K562 (cell line): ENCODE measurements around the gene BMF. TPM values are rescaled to one million over a fixed set of nuclear protein-coding genes. Genes with fewer than 3 reads are reported as not detected.

Source experiments
- BACH1 ChIP-seq: fragments of 200-800 bp; sonication (Bioruptor generic); IDR thresholded peaks from 2 replicates; pipeline ENCODE4 v1.6.1; 2016; ENCODE audit warnings: missing genetic modification characterization, missing compliant biosample characterization
- CTBP1 ChIP-seq: fragments of 450-650 bp; IDR thresholded peaks from 2 replicates; pipeline ENCODE4 v1.6.1; 2016; ENCODE audit warnings: borderline replicate concordance
- E2F5 ChIP-seq: sonication (generic); formaldehyde crosslinking; IDR thresholded peaks from 2 replicates; pipeline ENCODE4 v1.8.0; 2022; ENCODE audit warnings: mild to moderate bottlenecking, missing genetic modification reagents
- ELK1 ChIP-seq: sonication (generic); formaldehyde crosslinking; IDR thresholded peaks from 2 replicates; pipeline ENCODE4 v1.8.1; 2022; ENCODE audit warnings: missing genetic modification reagents
- GABPB2 ChIP-seq: fragments of 250-450 bp; sonication (Bioruptor Pico); conservative IDR thresholded peaks from 2 replicates; pipeline ENCODE4 v1.5.1; 2021; ENCODE audit warnings: mild to moderate bottlenecking
- GTF2A2 ChIP-seq: IDR thresholded peaks from 2 replicates; pipeline ENCODE4 v1.6.1; 2016; ENCODE audit warnings: mild to moderate bottlenecking, missing genetic modification characterization, missing compliant biosample characterization
- GTF2B ChIP-seq: IDR thresholded peaks from 2 replicates; pipeline ENCODE4 v1.6.1; 2011; ENCODE audit not compliant: insufficient read length; ENCODE audit errors: extremely low read depth
- HDAC2 ChIP-seq: fragments of 450-650 bp; IDR thresholded peaks from 2 replicates; pipeline ENCODE4 v1.6.1; 2016; ENCODE audit warnings: mild to moderate bottlenecking
- IRF2 ChIP-seq: sonication (generic); formaldehyde crosslinking; IDR thresholded peaks from 2 replicates; pipeline ENCODE4 v1.8.1; 2022; ENCODE audit warnings: mild to moderate bottlenecking, missing genetic modification reagents
- MAFF ChIP-seq: IDR thresholded peaks from 2 replicates; pipeline ENCODE4 v1.6.1; 2012; ENCODE audit warnings: low read length, improper control_type of control experiment
- NFIX ChIP-seq: fragments of 250-450 bp; sonication (Bioruptor Pico); IDR thresholded peaks from 2 replicates; pipeline ENCODE4 v1.4.0; 2020; ENCODE audit warnings: low read depth, mild to moderate bottlenecking, moderate library complexity
- NUFIP1 ChIP-seq: fragments of 450-650 bp; IDR thresholded peaks from 2 replicates; pipeline ENCODE4 v1.6.1; 2018; ENCODE audit not compliant: partially characterized antibody
- RBM39 ChIP-seq: fragments of 200-400 bp; formaldehyde crosslinking; optimal IDR thresholded peaks from 2 replicates; pipeline ENCODE3; 2018; ENCODE audit warnings: low read depth, low read length
- SAFB ChIP-seq: fragments of 200-400 bp; formaldehyde crosslinking; IDR thresholded peaks from 2 replicates; pipeline ENCODE4 v1.6.1; 2017; ENCODE audit warnings: low read depth, low read length, borderline replicate concordance
- SUPT5H ChIP-seq: fragments of 450-650 bp; IDR thresholded peaks from 2 replicates; pipeline ENCODE4 v1.6.1; 2016
- TOE1 ChIP-seq, 2 experiments: fragments of 450-650 bp in 1 of 2; sonication (generic) in 1 of 2; formaldehyde crosslinking in 1 of 2; IDR thresholded peaks; 2 replicates each; pipeline versions ENCODE4 v1.7.1 to v1.8.0; 2016 to 2022; ENCODE audit warnings: borderline replicate concordance in 2 of 2, mild to moderate bottlenecking in 2 of 2, antibody characterized with exemption in 1 of 2, inconsistent platforms in 1 of 2, low read depth in 1 of 2, missing genetic modification reagents in 1 of 2, moderate library complexity in 1 of 2
- ZBTB33 ChIP-seq: sonication (generic); formaldehyde crosslinking; IDR thresholded peaks from 2 replicates; pipeline ENCODE4 v1.8.1; 2023; ENCODE audit warnings: mild to moderate bottlenecking, missing genetic modification reagents
- ZFP91 ChIP-seq: sonication (generic); formaldehyde crosslinking; IDR thresholded peaks from 2 replicates; pipeline ENCODE4 v1.8.0; 2022; ENCODE audit warnings: mild to moderate bottlenecking, missing genetic modification reagents
- ZKSCAN1 ChIP-seq: fragments of 150-350 bp; IDR thresholded peaks from 2 replicates; pipeline ENCODE4 v1.6.1; 2016; ENCODE audit warnings: low read depth, low read length
- ZNF140 ChIP-seq: fragments of 250-450 bp; sonication (Bioruptor Pico); IDR thresholded peaks from 2 replicates; pipeline ENCODE4 v1.8.0; 2021; ENCODE audit warnings: moderate library complexity, mild to moderate bottlenecking, inconsistent platforms
- ZNF165 ChIP-seq: fragments of 250-450 bp; sonication (Bioruptor Pico); IDR thresholded peaks from 2 replicates; pipeline ENCODE4 v1.4.0; 2020; ENCODE audit warnings: borderline replicate concordance
- ZNF766 ChIP-seq: fragments of 200-800 bp; sonication (Bioruptor generic); conservative IDR thresholded peaks from 2 replicates; pipeline ENCODE4 v1.6.1; 2016; ENCODE audit warnings: missing genetic modification characterization, missing compliant biosample characterization
- polyA plus RNA-seq, 8 experiments: library from polyadenylated mRNA; depleted of rRNA in 4 of 8; stranded (reverse) in 5 of 8; unstranded in 3 of 8; fragments of >200 nt; fragmentation: Nextera tagmentation in 2 of 8; fragmentation: Illumina TruSeq in 1 of 8; extraction: Ambion mirVana in 2 of 8; extraction: Trizol in 1 of 8; gene quantifications; 2 replicates each; pipeline versions ENCODE4 v1.2.1 to v1.2.3, GENCODE V29; 2011 to 2014; ENCODE audit warnings: inconsistent platforms in 1 of 8, missing spikeins in 1 of 8
- total RNA-seq, 7 experiments: library from RNA; depleted of rRNA in 6 of 7; stranded (reverse); fragments of >200 nt in 6 of 7; fragmentation: Illumina TruSeq in 2 of 7; extraction: Trizol in 2 of 7; gene quantifications; 2 replicates each; pipeline versions ENCODE4 v1.2.1 to v1.2.3, GENCODE V29; 2011 to 2021; ENCODE audit warnings: low replicate concordance in 1 of 7

The BMF gene
- total and polyA plus RNA-seq, 9 of the 15 experiments (the other 6 are each of a cell fraction or from before 2014, with no cell fraction given) = 0.25 to 0.91 (median 0.59) TPM; not detected in 2

GRCh38 chr15:40098489-40099261 lies 10.0 kb downstream of the BMF start (continued):
- TF ChIP-seq E2F5 (CRISPR knock-in tag) (no peak), RBM39 (no peak), ZBTB33 (CRISPR knock-in tag) (no peak), ZKSCAN1 (no peak; the same call in 1 of the 2 replicates), ZFP91 (CRISPR knock-in tag) (no peak), ELK1 (CRISPR knock-in tag) (no peak), ZNF766 (CRISPR knock-in tag) (peak; percentile 57; the same call in 1 of the 2 replicates), HDAC2 (peak; percentile 30; the same call in 1 of the 2 replicates), NUFIP1 (no peak), BACH1 (tag) (peak; percentile 19; the same call in 1 of the 2 replicates), ZNF140 (CRISPR knock-in tag) (no peak), SAFB (no peak), MAFF (no peak), GTF2B (no peak), NFIX (CRISPR knock-in tag) (no peak), SUPT5H (0 out of 2 replicates have a peak, but pooled peaks have one; percentile 39), TOE1 (IDR thresholded peaks at IDR 0.05; ENCODE audit: borderline replicate concordance) (no peak), TOE1 (CRISPR knock-in tag; IDR thresholded peaks at IDR 0.05; ENCODE audit: borderline replicate concordance, low read depth) (no peak; the same call in 1 of the 2 replicates), ZNF165 (CRISPR knock-in tag) (no peak), IRF2 (CRISPR knock-in tag) (no peak), GABPB2 (CRISPR knock-in tag) (no peak), CTBP1 (peak; percentile 59; the same call in 1 of the 2 replicates), GTF2A2 (tag) (no peak)
